Measurements from ENCODE around the gene PTTG1. TPM values are rescaled to one million over a fixed set of nuclear protein-coding genes. Genes with fewer than 3 reads are reported as not detected.

Gene PTTG1
- polyA plus RNA-seq, 1 donor (not counting 4 experiments of a cell fraction or from before 2014, with no cell fraction given): 112 TPM

GRCh38 chr5:160423099-160423498 lies 1.4 kb downstream of the PTTG1 start:
- peaks cover 4 to 20% of the 10 kb centered on the region in 2 experiments for H3K36me3 ChIP-seq (ENCODE audit: control insufficient read depth in 2 of 2, extremely low read depth in 1 of 2, insufficient read depth in 2 of 2, low read length in 2 of 2)
- no peaks in the 10 kb centered on the region for H4K20me1 ChIP-seq (ENCODE audit: control insufficient read depth, extremely low read depth, insufficient read depth, low read length)
- H3K27me3 ChIP-seq (ENCODE audit: control insufficient read depth, extremely low read depth, insufficient read depth, low read length): no peaks in the 10 kb centered on the region
- H3K79me2 ChIP-seq (ENCODE audit: control insufficient read depth, insufficient read depth, low read length): peaks cover 31% of the 10 kb centered on the region
- peak overlapping the region; percentile 90 for H3K27ac ChIP-seq (ENCODE audit: control insufficient read depth, insufficient read depth, low read length)
- no peaks in the 10 kb centered on the region for H3K9me3 ChIP-seq (ENCODE audit: control insufficient read depth, low read depth, low read length)
- H2AFZ ChIP-seq (ENCODE audit: control insufficient read depth, low read length): no peak overlapping the region
- no peaks in the 10 kb centered on the region for H3K9me1 ChIP-seq (ENCODE audit: control insufficient read depth, extremely low read depth, insufficient read depth, low read length)
- H3K4me3 ChIP-seq (ENCODE audit: control insufficient read depth in 2 of 3, extremely low read depth in 1 of 3, insufficient read depth in 2 of 3, low read depth in 1 of 3, low read length in 3 of 3): peak overlapping the region; percentile 1 to 87 (median 79)
- peak overlapping the region; percentile 97 for H3K4me2 ChIP-seq (ENCODE audit: control insufficient read depth, extremely low read depth, insufficient read depth, low read depth, low read length)
- peak overlapping the region; percentile 81 for H3K9ac ChIP-seq (ENCODE audit: control insufficient read depth, extremely low read depth, insufficient read depth, low read length)
- dilution Hi-C loops (cut with MboI; ENCODE audit: extremely low pct_ligation_motif_present, low sequenced_read_pairs): no loop called here
- FAIRE-seq: peak; percentile 83
- peaks cover 34% of the 10 kb centered on the region for H3K4me1 ChIP-seq (ENCODE audit: control insufficient read depth, extremely low read depth, insufficient read depth, low read length)
- TF ChIP-seq CTCF (optimal IDR thresholded peaks at IDR 0.05 in 1 of 3, IDR thresholded peaks at IDR 0.05 in 1 of 3, conservative IDR thresholded peaks at IDR 0.05 in 1 of 3; ENCODE audit: extremely low read depth in 1 of 3, insufficient read depth in 2 of 3, low read length in 3 of 3) (no peak), EZH2 (IDR thresholded peaks at IDR 0.05; ENCODE audit: low read length) (no peak)
- DNase-seq (ENCODE audit: low read depth, low spot score): no peak

- peaks cover 20% of the 10 kb centered on the region for H3K4me1 ChIP-seq (ENCODE audit: control insufficient read depth, extremely low read depth, insufficient read depth, low read length)
- H3K9me1 ChIP-seq (ENCODE audit: control insufficient read depth, extremely low read depth, insufficient read depth, low read length): no peaks in the 10 kb centered on the region
- H4K20me1 ChIP-seq (ENCODE audit: control insufficient read depth, extremely low read depth, insufficient read depth, low read length): no peaks in the 10 kb centered on the region
- H3K79me2 ChIP-seq (ENCODE audit: control insufficient read depth, insufficient read depth, low read length): peaks cover 19% of the 10 kb centered on the region
- DNase-seq (ENCODE audit: low read depth, low spot score) (no peak), FAIRE-seq (no peak)
- peaks cover 4 to 20% of the 10 kb centered on the region in 2 experiments for H3K36me3 ChIP-seq (ENCODE audit: control insufficient read depth in 2 of 2, extremely low read depth in 1 of 2, insufficient read depth in 2 of 2, low read length in 2 of 2)
- H2AFZ ChIP-seq (ENCODE audit: control insufficient read depth, low read length): no peak overlapping the region
- TF ChIP-seq EZH2 (IDR thresholded peaks at IDR 0.05; ENCODE audit: low read length) (no peak), CTCF (optimal IDR thresholded peaks at IDR 0.05 in 1 of 3, IDR thresholded peaks at IDR 0.05 in 1 of 3, conservative IDR thresholded peaks at IDR 0.05 in 1 of 3; ENCODE audit: extremely low read depth in 1 of 3, insufficient read depth in 2 of 3, low read length in 3 of 3) (no peak)
- no peaks in the 10 kb centered on the region for H3K27me3 ChIP-seq (ENCODE audit: control insufficient read depth, extremely low read depth, insufficient read depth, low read length)
- no peak overlapping the region for H3K27ac ChIP-seq (ENCODE audit: control insufficient read depth, insufficient read depth, low read length)
- H3K4me2 ChIP-seq (ENCODE audit: control insufficient read depth, extremely low read depth, insufficient read depth, low read depth, low read length): no peak overlapping the region
- no peak overlapping the region for H3K9ac ChIP-seq (ENCODE audit: control insufficient read depth, extremely low read depth, insufficient read depth, low read length)
- H3K9me3 ChIP-seq (ENCODE audit: control insufficient read depth, low read depth, low read length): no peaks in the 10 kb centered on the region
- dilution Hi-C loops (cut with MboI; ENCODE audit: extremely low pct_ligation_motif_present, low sequenced_read_pairs): no loop called here
- H3K4me3 ChIP-seq (ENCODE audit: control insufficient read depth in 2 of 3, extremely low read depth in 1 of 3, insufficient read depth in 2 of 3, low read depth in 1 of 3, low read length in 3 of 3): no peak overlapping the region
Measured at GRCh38 chr5:160427607-160428006, 6.0 kb downstream of the PTTG1 start.
